Measurements from ENCODE around the gene SCN3A. TPM values are rescaled to one million over a fixed set of nuclear protein-coding genes. Genes with fewer than 3 reads are reported as not detected.

Gene SCN3A
- total and polyA plus RNA-seq, 2 of the 13 experiments (the other 11 are each of a cell fraction or from before 2014, with no cell fraction given), result not detected

DNA sequence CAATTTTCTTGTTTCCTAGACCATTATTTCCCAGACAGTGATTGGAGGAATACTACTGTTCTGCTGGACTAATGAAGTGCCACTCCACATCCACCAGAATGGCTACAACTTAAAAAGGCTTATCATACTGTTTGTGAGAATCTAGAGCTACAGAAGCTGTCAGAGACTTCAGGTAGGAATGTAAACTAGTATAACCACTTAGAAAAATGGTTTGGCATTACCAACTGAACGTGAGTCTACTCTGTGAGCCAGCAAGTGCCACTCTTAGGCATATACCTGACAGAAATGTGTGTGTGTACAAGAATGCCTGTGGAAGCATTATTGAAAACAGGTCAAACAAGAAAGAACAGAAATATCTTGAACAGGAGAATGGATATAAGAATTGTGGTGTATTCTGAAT lies 4.2 kb upstream of the SCN3A start:
- FAIRE-seq (no peak), ATAC-seq (no peak), DNase-seq (ENCODE audit: low spot score) (no peak)
- H3K4me2 ChIP-seq (ENCODE audit: low read depth, low read length), result no peak overlapping the region
- no peaks in the 10 kb centered on the region for H3K9me3 ChIP-seq (ENCODE audit: low read length)
- no peaks in the 10 kb centered on the region for H3K4me1 ChIP-seq (ENCODE audit: insufficient read depth, low read length)
- no peak overlapping the region for H3K9ac ChIP-seq (ENCODE audit: insufficient read depth, low read depth, low read length)
- intact Hi-C loops (cut with micrococcal nuclease; ENCODE audit: unreplicated experiment) (loop anchor here (10.0 kb wide), 1 partner anchor 473 kb away; no protein-coding TSS in a partner anchor), in situ Hi-C loops (cut with HindIII; ENCODE audit: extremely low pct_ligation_motif_present, low pct_unique_long_range_greater_than_20kb) (no loop called here)
- TF ChIP-seq MBNL3 (CRISPR knock-in tag; conservative IDR thresholded peaks at IDR 0.05) (no peak), SATB2 (CRISPR knock-in tag; IDR thresholded peaks at IDR 0.05) (no peak), ZNF251 (CRISPR knock-in tag; IDR thresholded peaks at IDR 0.05) (no peak), SMYD3 (CRISPR knock-in tag; IDR thresholded peaks at IDR 0.05) (no peak)
- no peaks in the 10 kb centered on the region for H4K20me1 ChIP-seq (ENCODE audit: insufficient read depth, low read length)
- POLR2A ChIA-PET, result no interaction called here
- H2AFZ ChIP-seq (ENCODE audit: low read length), result no peak overlapping the region
- H3K27me3 ChIP-seq (ENCODE audit: control insufficient read depth in 1 of 2, insufficient read depth in 2 of 2, low read length in 2 of 2), result no peaks in the 10 kb centered on the region
- BruUV-seq (replicated peaks), result no TSS peak
- no peaks in the 10 kb centered on the region for H3K79me2 ChIP-seq (ENCODE audit: insufficient read depth, low read length)
- no peaks in the 10 kb centered on the region for H3K36me3 ChIP-seq (replicated peaks in 1 of 2; ENCODE audit: control insufficient read depth in 1 of 2, insufficient read depth in 2 of 2, low read length in 2 of 2)
- CTCF ChIA-PET (ENCODE audit: low intra/inter-chr PET ratio, low total read pairs), result no interaction called here
- no peak overlapping the region for H3K4me3 ChIP-seq (replicated peaks in 1 of 3; ENCODE audit: insufficient read depth in 1 of 3, low read depth in 2 of 3, low read length in 3 of 3)
- no peak overlapping the region for H3K27ac ChIP-seq (ENCODE audit: extremely low read length, insufficient read depth, low read length)
- 0% methylated on average over 1 of the region's 1 CpG for WGBS (ENCODE audit: low lambda C conversion rate)

DNA sequence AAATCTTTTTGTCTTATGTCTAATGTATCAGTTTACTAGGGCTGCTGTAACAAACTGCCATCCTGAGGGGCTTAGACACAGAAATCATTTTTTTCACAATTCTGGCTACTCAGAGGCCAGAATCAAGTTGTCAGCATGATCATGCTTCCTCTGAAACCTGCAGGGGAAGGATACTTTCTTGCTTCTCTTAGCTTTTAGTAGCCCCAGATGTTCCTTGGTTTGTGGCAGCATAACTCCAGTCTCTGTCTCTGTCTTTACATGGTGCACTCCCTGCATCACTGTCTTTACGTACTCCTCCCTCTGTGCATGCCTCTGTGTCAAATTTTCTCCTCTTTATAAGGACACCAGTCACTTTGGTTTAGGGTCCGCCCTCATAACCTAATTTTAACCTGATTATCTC lies 2.0 kb upstream of the SCN3A start:
- no peak overlapping the region for H3K4me3 ChIP-seq (replicated peaks in 1 of 3; ENCODE audit: insufficient read depth in 1 of 3, low read depth in 2 of 3, low read length in 3 of 3)
- no peaks in the 10 kb centered on the region for H3K79me2 ChIP-seq (ENCODE audit: insufficient read depth, low read length)
- in situ Hi-C loops (cut with HindIII; ENCODE audit: extremely low pct_ligation_motif_present, low pct_unique_long_range_greater_than_20kb) (no loop called here), intact Hi-C loops (cut with micrococcal nuclease; ENCODE audit: unreplicated experiment) (loop anchor here (10.0 kb wide), 1 partner anchor 471 kb away; no protein-coding TSS in a partner anchor)
- ATAC-seq (no peak), FAIRE-seq (no peak), DNase-seq (ENCODE audit: low spot score) (no peak)
- no TSS peak for BruUV-seq (replicated peaks)
- no peak overlapping the region for H2AFZ ChIP-seq (ENCODE audit: low read length)
- no peak overlapping the region for H3K9ac ChIP-seq (ENCODE audit: insufficient read depth, low read depth, low read length)
- no peaks in the 10 kb centered on the region for H3K4me1 ChIP-seq (ENCODE audit: insufficient read depth, low read length)
- WGBS (ENCODE audit: low lambda C conversion rate), result 2% methylated on average over 2 of the region's 2 CpGs
- TF ChIP-seq, protein P1, sequence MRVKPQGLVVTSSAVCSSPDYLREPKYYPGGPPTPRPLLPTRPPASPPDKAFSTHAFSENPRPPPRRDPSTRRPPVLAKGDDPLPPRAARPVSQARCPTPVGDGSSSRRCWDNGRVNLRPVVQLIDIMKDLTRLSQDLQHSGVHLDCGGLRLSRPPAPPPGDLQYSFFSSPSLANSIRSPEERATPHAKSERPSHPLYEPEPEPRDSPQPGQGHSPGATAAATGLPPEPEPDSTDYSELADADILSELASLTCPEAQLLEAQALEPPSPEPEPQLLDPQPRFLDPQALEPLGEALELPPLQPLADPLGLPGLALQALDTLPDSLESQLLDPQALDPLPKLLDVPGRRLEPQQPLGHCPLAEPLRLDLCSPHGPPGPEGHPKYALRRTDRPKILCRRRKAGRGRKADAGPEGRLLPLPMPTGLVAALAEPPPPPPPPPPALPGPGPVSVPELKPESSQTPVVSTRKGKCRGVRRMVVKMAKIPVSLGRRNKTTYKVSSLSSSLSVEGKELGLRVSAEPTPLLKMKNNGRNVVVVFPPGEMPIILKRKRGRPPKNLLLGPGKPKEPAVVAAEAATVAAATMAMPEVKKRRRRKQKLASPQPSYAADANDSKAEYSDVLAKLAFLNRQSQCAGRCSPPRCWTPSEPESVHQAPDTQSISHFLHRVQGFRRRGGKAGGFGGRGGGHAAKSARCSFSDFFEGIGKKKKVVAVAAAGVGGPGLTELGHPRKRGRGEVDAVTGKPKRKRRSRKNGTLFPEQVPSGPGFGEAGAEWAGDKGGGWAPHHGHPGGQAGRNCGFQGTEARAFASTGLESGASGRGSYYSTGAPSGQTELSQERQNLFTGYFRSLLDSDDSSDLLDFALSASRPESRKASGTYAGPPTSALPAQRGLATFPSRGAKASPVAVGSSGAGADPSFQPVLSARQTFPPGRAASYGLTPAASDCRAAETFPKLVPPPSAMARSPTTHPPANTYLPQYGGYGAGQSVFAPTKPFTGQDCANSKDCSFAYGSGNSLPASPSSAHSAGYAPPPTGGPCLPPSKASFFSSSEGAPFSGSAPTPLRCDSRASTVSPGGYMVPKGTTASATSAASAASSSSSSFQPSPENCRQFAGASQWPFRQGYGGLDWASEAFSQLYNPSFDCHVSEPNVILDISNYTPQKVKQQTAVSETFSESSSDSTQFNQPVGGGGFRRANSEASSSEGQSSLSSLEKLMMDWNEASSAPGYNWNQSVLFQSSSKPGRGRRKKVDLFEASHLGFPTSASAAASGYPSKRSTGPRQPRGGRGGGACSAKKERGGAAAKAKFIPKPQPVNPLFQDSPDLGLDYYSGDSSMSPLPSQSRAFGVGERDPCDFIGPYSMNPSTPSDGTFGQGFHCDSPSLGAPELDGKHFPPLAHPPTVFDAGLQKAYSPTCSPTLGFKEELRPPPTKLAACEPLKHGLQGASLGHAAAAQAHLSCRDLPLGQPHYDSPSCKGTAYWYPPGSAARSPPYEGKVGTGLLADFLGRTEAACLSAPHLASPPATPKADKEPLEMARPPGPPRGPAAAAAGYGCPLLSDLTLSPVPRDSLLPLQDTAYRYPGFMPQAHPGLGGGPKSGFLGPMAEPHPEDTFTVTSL (CRISPR knock-in tag; IDR thresholded peaks at IDR 0.05; ENCODE audit: borderline replicate concordance), result no peak
- TF ChIP-seq WIZ (CRISPR knock-in tag; IDR thresholded peaks at IDR 0.05), result no peak
- TF ChIP-seq, protein P2, sequence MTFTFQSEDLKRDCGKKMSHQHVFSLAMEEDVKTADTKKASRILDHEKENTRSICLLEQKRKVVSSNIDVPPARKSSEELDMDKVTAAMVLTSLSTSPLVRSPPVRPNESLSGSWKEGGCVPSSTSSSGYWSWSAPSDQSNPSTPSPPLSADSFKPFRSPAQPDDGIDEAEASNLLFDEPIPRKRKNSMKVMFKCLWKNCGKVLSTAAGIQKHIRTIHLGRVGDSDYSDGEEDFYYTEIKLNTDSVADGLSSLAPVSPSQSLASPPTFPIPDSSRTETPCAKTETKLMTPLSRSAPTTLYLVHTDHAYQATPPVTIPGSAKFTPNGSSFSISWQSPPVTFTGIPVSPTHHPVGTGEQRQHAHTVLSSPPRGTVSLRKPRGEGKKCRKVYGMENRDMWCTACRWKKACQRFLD (CRISPR knock-in tag; IDR thresholded peaks at IDR 0.05; ENCODE audit: borderline replicate concordance), result no peak
- TF ChIP-seq ELF1 (CRISPR knock-in tag; IDR thresholded peaks at IDR 0.05), result no peak
- TF ChIP-seq IKZF4 (CRISPR knock-in tag; IDR thresholded peaks at IDR 0.05; ENCODE audit: borderline replicate concordance, low read depth, not compliant biosample characterization), result no peak
- ChIA-PET CTCF (ENCODE audit: low intra/inter-chr PET ratio, low total read pairs) (no interaction called here), POLR2A (no interaction called here)
- no peaks in the 10 kb centered on the region for H3K36me3 ChIP-seq (replicated peaks in 1 of 2; ENCODE audit: control insufficient read depth in 1 of 2, insufficient read depth in 2 of 2, low read length in 2 of 2)
- no peaks in the 10 kb centered on the region for H3K27me3 ChIP-seq (ENCODE audit: control insufficient read depth in 1 of 2, insufficient read depth in 2 of 2, low read length in 2 of 2)
- no peaks in the 10 kb centered on the region for H4K20me1 ChIP-seq (ENCODE audit: insufficient read depth, low read length)
- no peak overlapping the region for H3K27ac ChIP-seq (ENCODE audit: extremely low read length, insufficient read depth, low read length)
- no peak overlapping the region for H3K4me2 ChIP-seq (ENCODE audit: low read depth, low read length)
- no peaks in the 10 kb centered on the region for H3K9me3 ChIP-seq (ENCODE audit: low read length)

Data from HepG2 (cell line).